RWPE1 (cell line): ENCODE data around the gene LRRN4.

Experiments
- CTCF ChIA-PET: fragments of 350-600 bp; sonication (Branson Sonifier 250); formaldehyde crosslinking; extraction: SDS; loops from one replicate; lab custom pipeline; 2021; lab: Yijun Ruan, JAX
- POLR2A ChIA-PET: fragments of 400-600 bp; formaldehyde crosslinking; extraction: SDS; loops from one replicate; lab custom pipeline; 2020; ENCODE audit warnings: antibody characterized with exemption; ENCODE audit not compliant: low non-redundant PET; lab: Yijun Ruan, JAX
- DNase-seq: peaks from one replicate; pipeline ENCODE4 v3.0.0; 2012; ENCODE audit warnings: low spot score
- H3K27ac ChIP-seq: fragments of 450-650 bp; 2 replicates; pipeline ENCODE4 v1.5.1; 2017
- TF ChIP-seq, protein P1 (sequence below): fragments of 450-650 bp; conservative IDR thresholded peaks from 2 replicates; pipeline ENCODE4 v1.5.1; 2017; ENCODE audit warnings: low read depth, mild to moderate bottlenecking

LRRN4 gene

GRCh38 chr20:6067763-6068318, 14.0 kb upstream of the LRRN4 start:
- POLR2A ChIA-PET, result no interaction called here
- TF ChIP-seq, protein P1, sequence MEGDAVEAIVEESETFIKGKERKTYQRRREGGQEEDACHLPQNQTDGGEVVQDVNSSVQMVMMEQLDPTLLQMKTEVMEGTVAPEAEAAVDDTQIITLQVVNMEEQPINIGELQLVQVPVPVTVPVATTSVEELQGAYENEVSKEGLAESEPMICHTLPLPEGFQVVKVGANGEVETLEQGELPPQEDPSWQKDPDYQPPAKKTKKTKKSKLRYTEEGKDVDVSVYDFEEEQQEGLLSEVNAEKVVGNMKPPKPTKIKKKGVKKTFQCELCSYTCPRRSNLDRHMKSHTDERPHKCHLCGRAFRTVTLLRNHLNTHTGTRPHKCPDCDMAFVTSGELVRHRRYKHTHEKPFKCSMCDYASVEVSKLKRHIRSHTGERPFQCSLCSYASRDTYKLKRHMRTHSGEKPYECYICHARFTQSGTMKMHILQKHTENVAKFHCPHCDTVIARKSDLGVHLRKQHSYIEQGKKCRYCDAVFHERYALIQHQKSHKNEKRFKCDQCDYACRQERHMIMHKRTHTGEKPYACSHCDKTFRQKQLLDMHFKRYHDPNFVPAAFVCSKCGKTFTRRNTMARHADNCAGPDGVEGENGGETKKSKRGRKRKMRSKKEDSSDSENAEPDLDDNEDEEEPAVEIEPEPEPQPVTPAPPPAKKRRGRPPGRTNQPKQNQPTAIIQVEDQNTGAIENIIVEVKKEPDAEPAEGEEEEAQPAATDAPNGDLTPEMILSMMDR, result no peak
- H3K27ac ChIP-seq, result no peak overlapping the region
- DNase-seq, result no peak
- CTCF ChIA-PET, result interaction anchor here (0.6 kb wide), 1 partner anchor 63 kb away, joined by 4 read pairs; no protein-coding TSS in a partner anchor

- H3K27ac ChIP-seq, result no peak overlapping the region
- DNase-seq, result no peak
- TF ChIP-seq, protein P1, result no peak
- POLR2A ChIA-PET, result no interaction called here
- CTCF ChIA-PET, result no interaction called here
Measured at GRCh38 chr20:6066582-6066981, 12.7 kb upstream of the LRRN4 start.

DNA sequence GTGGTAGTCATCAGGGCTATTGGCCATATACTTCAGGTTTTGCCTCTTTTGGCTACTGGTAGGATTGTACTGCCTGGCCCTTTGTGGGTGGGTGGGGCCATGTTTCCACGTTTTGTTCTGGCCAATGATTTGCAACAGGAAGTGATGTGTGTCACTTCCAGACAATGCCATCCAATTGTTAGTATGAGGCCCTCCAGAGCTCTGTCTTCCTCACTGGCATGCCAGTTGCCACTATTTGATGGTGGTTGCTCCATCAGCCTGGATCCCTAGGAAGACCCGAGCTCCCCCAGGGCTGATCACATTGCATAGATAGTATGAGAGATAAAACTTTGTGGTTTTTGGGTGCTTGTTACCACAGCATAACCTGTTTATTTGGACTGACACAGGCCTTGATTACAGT, 7.7 kb upstream of the LRRN4 start:
- ChIA-PET CTCF (interaction anchor here (0.6 kb wide), 1 partner anchor 31 kb away, joined by 4 read pairs; no protein-coding TSS in a partner anchor), POLR2A (no interaction called here)
- TF ChIP-seq, protein P1, result no peak
- no peak overlapping the region for H3K27ac ChIP-seq
- no peak for DNase-seq

GRCh38 chr20:6060213-6060612, 6.4 kb upstream of the LRRN4 start:
- ChIA-PET POLR2A (no interaction called here), CTCF (no interaction called here)

DNA sequence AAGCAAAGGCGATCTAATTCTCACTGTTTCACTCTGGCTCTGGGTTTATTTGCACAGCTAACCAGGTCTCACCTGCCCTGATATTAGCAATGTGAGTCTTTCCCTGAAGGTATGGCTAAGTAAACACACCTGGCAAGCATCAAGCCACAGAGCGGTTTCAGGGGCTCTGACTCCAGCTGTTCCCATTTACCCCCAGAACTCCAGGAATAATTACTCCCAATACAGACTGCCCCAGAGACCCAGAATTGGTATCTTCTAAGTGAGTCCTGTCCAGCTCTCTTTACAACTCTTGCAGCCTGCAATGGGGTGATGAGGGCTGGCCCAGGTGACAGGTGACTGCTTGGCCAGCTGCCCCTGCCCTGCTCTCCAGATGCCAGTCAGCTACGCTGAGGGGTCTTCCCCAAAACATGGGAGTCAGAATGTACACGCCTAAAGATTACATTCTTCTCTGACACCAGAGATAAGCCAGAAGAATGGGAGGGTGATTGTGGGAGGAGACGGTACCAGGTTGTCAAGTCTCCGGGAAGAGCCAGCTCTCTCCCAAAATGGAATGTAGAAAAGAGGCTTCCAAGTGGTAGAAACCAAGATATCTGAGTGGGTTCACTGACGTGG, 4.9 kb upstream of the LRRN4 start:
- ChIA-PET POLR2A (no interaction called here), CTCF (interaction anchor here (0.9 kb wide), 1 partner anchor 17 kb away, joined by 4 read pairs; no protein-coding TSS in a partner anchor)
- DNase-seq, result no peak

More at GRCh38 chr20:6060213-6060612, 6.4 kb upstream of the LRRN4 start:
- H3K27ac ChIP-seq, result no peak overlapping the region
- TF ChIP-seq, protein P1, result no peak
- no peak for DNase-seq

GRCh38 chr20:6057691-6058090, 3.8 kb upstream of the LRRN4 start:
- TF ChIP-seq, protein P1, result no peak
- DNase-seq, result no peak
- ChIA-PET CTCF (no interaction called here), POLR2A (no interaction called here)
- no peak overlapping the region for H3K27ac ChIP-seq

More for the DNA sequence above, 4.9 kb upstream of the LRRN4 start:
- TF ChIP-seq, protein P1, result no peak
- H3K27ac ChIP-seq, result no peak overlapping the region
